HG03060 (cell line): ENCODE data around the gene ME3.

ENCODE experiments used
- ATAC-seq: cut with Tn5 transposase; IDR thresholded peaks from one replicate; pipeline ENCODE4 v1.9.1; 2021; ENCODE audit warnings: low read depth, moderate number of reproducible peaks; ENCODE audit not compliant: unreplicated experiment

ME3 gene

DNA sequence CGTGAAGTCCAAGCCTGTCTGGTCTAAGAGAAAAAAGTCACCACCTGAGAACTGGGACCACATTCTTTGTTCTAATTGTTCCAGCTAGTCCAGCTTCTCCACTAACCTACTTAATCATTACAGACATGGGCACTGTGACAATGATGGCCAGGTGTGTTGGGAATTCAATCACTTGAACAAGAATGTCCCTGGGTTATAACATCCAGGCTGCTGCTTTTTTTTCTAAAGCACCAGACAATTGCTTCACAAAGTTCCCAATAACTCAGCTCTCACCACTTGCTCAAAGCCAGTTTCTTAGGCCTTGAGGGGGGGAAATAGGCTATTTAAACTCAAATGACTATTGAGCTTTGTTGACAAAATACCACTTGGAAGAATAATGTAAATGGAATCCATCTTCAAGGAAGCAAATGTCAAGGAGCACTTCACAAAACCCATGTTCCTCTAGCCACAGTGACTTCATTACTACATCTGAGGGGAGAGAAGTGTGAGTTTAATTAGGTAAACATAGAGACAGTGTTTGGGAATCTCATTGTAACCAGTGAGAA, 80.3 kb downstream of the ME3 start:
- ATAC-seq = no peak

GRCh38 chr11:86591631-86592030, 80.8 kb downstream of the ME3 start:
- no peak for ATAC-seq

- ATAC-seq = no peak
Measured at GRCh38 chr11:86589856-86590589, 82.4 kb downstream of the ME3 start.

GRCh38 chr11:86589204-86589603, 83.2 kb downstream of the ME3 start:
- no peak for ATAC-seq

GRCh38 chr11:86588566-86589090, 83.8 kb downstream of the ME3 start:
- ATAC-seq = no peak

- ATAC-seq = no peak
Measured at GRCh38 chr11:86587264-86588193, 84.9 kb downstream of the ME3 start.

GRCh38 chr11:86586307-86586706, 86.1 kb downstream of the ME3 start:
- ATAC-seq = no peak

DNA sequence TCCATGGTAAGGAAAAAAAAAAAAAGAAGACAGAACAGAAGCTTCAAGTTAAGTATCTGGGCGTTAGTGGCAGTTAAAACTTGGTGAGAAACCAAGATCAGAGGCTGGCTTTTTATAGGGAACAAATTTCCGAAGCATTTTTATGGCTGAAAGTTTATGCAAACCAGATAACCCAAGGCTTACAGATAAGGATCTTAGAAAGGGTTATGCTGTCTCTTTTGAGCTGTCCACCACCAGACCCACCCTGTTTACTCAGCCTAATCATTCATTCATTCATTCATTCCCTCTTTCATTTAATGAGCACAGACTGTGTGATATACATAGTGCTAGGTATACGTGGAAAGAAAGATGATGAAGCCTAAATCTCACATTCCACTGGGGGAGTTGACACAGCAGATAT, 89.5 kb downstream of the ME3 start:
- ATAC-seq = no peak

- no peak for ATAC-seq
Measured at GRCh38 chr11:86580535-86580934, 91.9 kb downstream of the ME3 start.

GRCh38 chr11:86579406-86579731, 93.0 kb downstream of the ME3 start:
- ATAC-seq = no peak

DNA sequence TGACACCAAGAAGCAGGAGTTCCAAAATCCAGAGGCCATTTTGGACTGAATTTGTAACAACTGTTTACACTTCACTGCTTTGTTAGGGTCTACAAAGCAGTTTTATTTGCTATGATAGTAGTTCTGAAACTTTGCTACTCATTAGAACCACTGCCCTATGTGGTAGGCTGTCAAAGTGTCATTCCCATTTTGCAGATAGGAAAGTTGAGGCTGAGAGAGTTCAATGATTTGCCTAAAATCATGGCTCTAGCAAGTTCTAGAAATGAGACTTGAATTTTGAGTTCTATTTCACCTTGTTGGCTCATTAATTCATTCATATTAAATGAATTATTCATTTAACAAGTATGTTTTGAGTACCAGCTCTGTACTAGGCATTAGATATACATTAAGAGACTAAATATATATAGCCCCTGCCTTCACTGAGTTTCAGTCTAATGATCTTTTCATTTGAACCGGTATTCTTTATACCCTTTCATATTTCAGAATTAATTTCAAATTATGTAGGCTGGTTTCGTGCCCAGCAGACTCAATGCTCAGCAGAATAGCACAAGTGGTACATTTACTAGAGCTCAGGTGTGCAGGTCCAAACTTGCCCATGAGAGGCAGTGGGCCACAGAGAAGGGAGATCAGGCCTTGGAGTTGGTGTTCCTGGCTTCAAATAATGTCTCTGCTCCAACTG, 93.5 kb downstream of the ME3 start:
- ATAC-seq = no peak

- ATAC-seq = no peak
Measured at GRCh38 chr11:86577644-86578636, 94.5 kb downstream of the ME3 start.

GRCh38 chr11:86576946-86577624, 95.3 kb downstream of the ME3 start:
- no peak for ATAC-seq

DNA sequence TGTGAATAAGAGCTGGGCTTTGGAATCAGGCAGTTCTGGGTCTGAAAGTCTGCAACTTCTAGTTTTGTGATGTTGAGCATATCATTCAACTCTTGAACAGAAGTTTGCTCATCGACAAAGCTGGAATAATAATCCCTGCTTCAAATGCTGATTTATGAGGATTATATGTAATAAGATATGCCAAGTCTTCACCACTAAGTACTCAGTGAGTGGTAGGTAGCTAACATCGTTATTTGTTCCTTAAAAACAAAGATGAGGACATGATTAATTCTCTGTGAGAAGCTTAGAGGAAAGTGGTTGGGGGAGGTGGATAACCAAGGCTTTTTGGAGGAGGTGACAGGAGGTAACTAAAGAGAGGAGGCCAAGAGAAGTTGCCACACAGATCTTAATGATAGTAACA, 96.5 kb downstream of the ME3 start:
- no peak for ATAC-seq

DNA sequence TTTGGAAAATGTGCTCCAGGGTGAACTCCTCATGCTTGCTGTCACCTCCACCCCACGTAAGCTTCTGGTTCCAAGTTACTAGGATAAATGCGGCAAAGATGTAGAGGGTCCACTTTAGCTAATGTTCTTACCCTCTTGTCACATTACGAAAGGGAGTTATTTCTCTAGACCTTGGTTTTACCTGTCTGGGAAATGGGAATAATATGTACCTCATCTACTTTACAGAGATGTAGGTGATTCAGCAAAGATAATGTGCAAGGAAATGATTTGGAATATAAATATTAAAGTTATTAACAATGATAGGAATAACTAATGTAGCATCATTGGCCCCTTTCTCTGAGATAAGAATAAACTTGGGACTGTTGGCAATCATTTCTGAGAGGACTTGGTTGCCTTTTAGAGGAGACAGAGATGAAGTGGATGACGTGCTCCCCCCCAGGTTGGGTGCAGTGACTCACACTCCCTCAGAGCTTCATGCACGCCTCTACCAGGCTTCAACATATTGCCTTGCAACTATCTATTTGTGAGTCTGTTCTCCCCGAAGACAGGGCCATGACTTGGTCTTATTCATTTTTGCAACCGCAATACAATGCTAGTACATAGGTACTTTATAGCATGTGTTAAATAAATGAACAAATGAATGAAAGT, 97.1 kb downstream of the ME3 start:
- ATAC-seq = no peak

- no peak for ATAC-seq
Measured at GRCh38 chr11:86574493-86575207, 97.8 kb downstream of the ME3 start.

GRCh38 chr11:86571273-86571948, 101.0 kb downstream of the ME3 start:
- no peak for ATAC-seq
